IPS-18c (cell line): ENCODE results near the gene ANKRD27.
"Not testable (repeated sequence)": the region's sequence is repeated elsewhere in the genome, so short reads cannot be mapped to it uniquely, and the experiment has no call there.

Experiments
- H3K4me3 ChIP-seq: 2 replicates; pipeline ENCODE4 v1.7.0; 2013; ENCODE audit warnings: low read depth, mild to moderate bottlenecking, low read length, moderate library complexity; ENCODE audit not compliant: insufficient read depth
- H3K9me3 ChIP-seq: one replicate; pipeline ENCODE4 v1.6.1; 2013; ENCODE audit warnings: mild to moderate bottlenecking, low read length, moderate library complexity; ENCODE audit not compliant: control insufficient read depth, insufficient read depth

ANKRD27 gene

GRCh38 chr19:32674931-32675719 is at the start of gene ANKRD27:
Gene ANKRD27, minus strand, starts transcription at chr19:32675180. Its CDS starts 16,165 bp downstream, at chr19:32659015.
- peak within 1 kb of the TSS; percentile 80 for H3K4me3 ChIP-seq
- H3K9me3 ChIP-seq, result peaks cover 5% of the 10 kb centered on the region

- Histone ChIP-seq H3K4me3 (no peak overlapping the region), H3K9me3 (no peaks in the 10 kb centered on the region)
Observed at GRCh38 chr19:32720936-32721250, 45.9 kb upstream of the ANKRD27 start.

GRCh38 chr19:32720216-32720935 is 45.4 kb upstream of the ANKRD27 start:
- no peaks in the 10 kb centered on the region for H3K9me3 ChIP-seq
- H3K4me3 ChIP-seq, result no peak overlapping the region

GRCh38 chr19:32719611-32720059 is 44.7 kb upstream of the ANKRD27 start, which contains the start of gene TDRD12:
Gene TDRD12, plus strand, starts transcription at chr19:32719767. Its CDS starts 306 bp downstream, at chr19:32720073.
- Histone ChIP-seq H3K9me3 (no peaks in the 10 kb centered on the region), H3K4me3 (no peak within 1 kb of the TSS)

- no peak overlapping the region for H3K4me3 ChIP-seq
- H3K9me3 ChIP-seq, result no peaks in the 10 kb centered on the region
Observed at GRCh38 chr19:32718286-32718685, 43.3 kb upstream of the ANKRD27 start.

GRCh38 chr19:32717496-32717895 is 42.5 kb upstream of the ANKRD27 start:
- Histone ChIP-seq H3K9me3 (no peaks in the 10 kb centered on the region), H3K4me3 (no peak overlapping the region)

GRCh38 chr19:32716203-32716602 is 41.2 kb upstream of the ANKRD27 start:
- not testable (repeated sequence) for H3K4me3 ChIP-seq, H3K9me3 ChIP-seq

GRCh38 chr19:32711747-32712146 is 36.8 kb upstream of the ANKRD27 start:
- no peak overlapping the region for H3K4me3 ChIP-seq
- no peaks in the 10 kb centered on the region for H3K9me3 ChIP-seq

- Histone ChIP-seq H3K4me3 (no peak overlapping the region), H3K9me3 (peaks cover 5% of the 10 kb centered on the region)
Observed at GRCh38 chr19:32709032-32709431, 34.1 kb upstream of the ANKRD27 start.

GRCh38 chr19:32708457-32708856 is 33.5 kb upstream of the ANKRD27 start:
- Histone ChIP-seq H3K9me3 (peaks cover 5% of the 10 kb centered on the region), H3K4me3 (no peak overlapping the region)

GRCh38 chr19:32704006-32704405 is 29.0 kb upstream of the ANKRD27 start:
- not testable (repeated sequence) for H3K9me3 ChIP-seq, H3K4me3 ChIP-seq

- peaks cover 5% of the 10 kb centered on the region for H3K9me3 ChIP-seq
- no peak overlapping the region for H3K4me3 ChIP-seq
Observed at GRCh38 chr19:32702010-32702409, 27.0 kb upstream of the ANKRD27 start.

- H3K4me3 ChIP-seq, H3K9me3 ChIP-seq: not testable (repeated sequence)
Observed at GRCh38 chr19:32700129-32700528, 25.1 kb upstream of the ANKRD27 start.

GRCh38 chr19:32696771-32697170 is 21.8 kb upstream of the ANKRD27 start:
- not testable (repeated sequence) for H3K4me3 ChIP-seq, H3K9me3 ChIP-seq

- not testable (repeated sequence) for H3K9me3 ChIP-seq
Observed at GRCh38 chr19:32695506-32695905, 20.5 kb upstream of the ANKRD27 start.

GRCh38 chr19:32694851-32695250 is 19.9 kb upstream of the ANKRD27 start:
- H3K9me3 ChIP-seq, H3K4me3 ChIP-seq: not testable (repeated sequence)

More at GRCh38 chr19:32695506-32695905, 20.5 kb upstream of the ANKRD27 start:
- H3K4me3 ChIP-seq, result not testable (repeated sequence)

- not testable (repeated sequence) for H3K4me3 ChIP-seq, H3K9me3 ChIP-seq
Observed at GRCh38 chr19:32694316-32694715, 19.3 kb upstream of the ANKRD27 start.
